Hepatocyte (in vitro differentiated cells): ENCODE data around the gene MPG.

Source experiments
- EZH2 ChIP-seq: fragments of 200-600 bp; sonication (generic); IDR thresholded peaks from 2 replicates; pipeline ENCODE4 v1.6.1; 2016; ENCODE audit warnings: antibody characterized with exemption, mild to moderate bottlenecking, borderline replicate concordance
- EZH2phosphoT487 ChIP-seq: fragments of 200-600 bp; sonication (generic); IDR thresholded peaks from one replicate; pipeline ENCODE4 v1.6.1; 2018; ENCODE audit warnings: antibody characterized with exemption, mild to moderate bottlenecking, low read depth, moderate library complexity; ENCODE audit not compliant: unreplicated experiment, severe bottlenecking
- TF ChIP-seq, protein P1 (sequence below): fragments of 200-600 bp; sonication (generic); IDR thresholded peaks from 2 replicates; pipeline ENCODE4 v1.5.1; 2016; ENCODE audit warnings: antibody characterized with exemption, mild to moderate bottlenecking; ENCODE audit not compliant: poor library complexity

DNA sequence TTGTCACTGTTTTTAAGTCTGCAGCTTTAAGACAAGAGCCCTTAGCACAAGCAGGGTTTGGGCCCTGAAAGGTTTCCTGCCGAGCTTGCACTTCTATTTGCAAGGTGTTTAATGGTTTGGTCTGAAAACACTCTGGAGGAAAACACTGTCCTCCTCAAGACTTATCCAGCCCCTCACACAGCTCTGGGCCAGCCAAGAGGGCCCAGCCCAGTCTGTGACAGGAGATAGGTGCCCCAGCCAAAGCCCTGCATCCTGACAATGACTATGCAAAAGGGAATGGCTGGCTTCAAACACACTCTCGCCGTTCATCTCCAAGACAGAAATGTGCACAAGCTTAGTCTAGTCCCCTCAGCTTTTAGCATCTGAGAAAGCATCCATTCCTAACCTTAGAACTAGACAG lies 26.9 kb downstream of the MPG start:
- TF ChIP-seq, protein P1, sequence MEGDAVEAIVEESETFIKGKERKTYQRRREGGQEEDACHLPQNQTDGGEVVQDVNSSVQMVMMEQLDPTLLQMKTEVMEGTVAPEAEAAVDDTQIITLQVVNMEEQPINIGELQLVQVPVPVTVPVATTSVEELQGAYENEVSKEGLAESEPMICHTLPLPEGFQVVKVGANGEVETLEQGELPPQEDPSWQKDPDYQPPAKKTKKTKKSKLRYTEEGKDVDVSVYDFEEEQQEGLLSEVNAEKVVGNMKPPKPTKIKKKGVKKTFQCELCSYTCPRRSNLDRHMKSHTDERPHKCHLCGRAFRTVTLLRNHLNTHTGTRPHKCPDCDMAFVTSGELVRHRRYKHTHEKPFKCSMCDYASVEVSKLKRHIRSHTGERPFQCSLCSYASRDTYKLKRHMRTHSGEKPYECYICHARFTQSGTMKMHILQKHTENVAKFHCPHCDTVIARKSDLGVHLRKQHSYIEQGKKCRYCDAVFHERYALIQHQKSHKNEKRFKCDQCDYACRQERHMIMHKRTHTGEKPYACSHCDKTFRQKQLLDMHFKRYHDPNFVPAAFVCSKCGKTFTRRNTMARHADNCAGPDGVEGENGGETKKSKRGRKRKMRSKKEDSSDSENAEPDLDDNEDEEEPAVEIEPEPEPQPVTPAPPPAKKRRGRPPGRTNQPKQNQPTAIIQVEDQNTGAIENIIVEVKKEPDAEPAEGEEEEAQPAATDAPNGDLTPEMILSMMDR: no peak
- no peak for TF ChIP-seq EZH2phosphoT487
- TF ChIP-seq EZH2: no peak
